Body of pancreas (tissue), 4 donors: ENCODE data around the gene TNS4.

ENCODE experiments used
- POLR2A ChIP-seq, 3 donors: fragments of 450-650 bp; IDR thresholded peaks; one replicate each; pipeline ENCODE4 v1.6.1; 2016; ENCODE audit warnings: antibody characterized with exemption in 3 of 3, mild to moderate bottlenecking in 2 of 3
- TF ChIP-seq, protein P1 (sequence below), 7 experiments: fragments of 450-650 bp in 4 of 7; fragments of 200-600 bp in 3 of 7; sonication (generic) in 3 of 7; IDR thresholded peaks; one replicate each; pipeline ENCODE4 v1.5.1; 2016 to 2019; ENCODE audit warnings: antibody characterized with exemption in 7 of 7

DNA sequence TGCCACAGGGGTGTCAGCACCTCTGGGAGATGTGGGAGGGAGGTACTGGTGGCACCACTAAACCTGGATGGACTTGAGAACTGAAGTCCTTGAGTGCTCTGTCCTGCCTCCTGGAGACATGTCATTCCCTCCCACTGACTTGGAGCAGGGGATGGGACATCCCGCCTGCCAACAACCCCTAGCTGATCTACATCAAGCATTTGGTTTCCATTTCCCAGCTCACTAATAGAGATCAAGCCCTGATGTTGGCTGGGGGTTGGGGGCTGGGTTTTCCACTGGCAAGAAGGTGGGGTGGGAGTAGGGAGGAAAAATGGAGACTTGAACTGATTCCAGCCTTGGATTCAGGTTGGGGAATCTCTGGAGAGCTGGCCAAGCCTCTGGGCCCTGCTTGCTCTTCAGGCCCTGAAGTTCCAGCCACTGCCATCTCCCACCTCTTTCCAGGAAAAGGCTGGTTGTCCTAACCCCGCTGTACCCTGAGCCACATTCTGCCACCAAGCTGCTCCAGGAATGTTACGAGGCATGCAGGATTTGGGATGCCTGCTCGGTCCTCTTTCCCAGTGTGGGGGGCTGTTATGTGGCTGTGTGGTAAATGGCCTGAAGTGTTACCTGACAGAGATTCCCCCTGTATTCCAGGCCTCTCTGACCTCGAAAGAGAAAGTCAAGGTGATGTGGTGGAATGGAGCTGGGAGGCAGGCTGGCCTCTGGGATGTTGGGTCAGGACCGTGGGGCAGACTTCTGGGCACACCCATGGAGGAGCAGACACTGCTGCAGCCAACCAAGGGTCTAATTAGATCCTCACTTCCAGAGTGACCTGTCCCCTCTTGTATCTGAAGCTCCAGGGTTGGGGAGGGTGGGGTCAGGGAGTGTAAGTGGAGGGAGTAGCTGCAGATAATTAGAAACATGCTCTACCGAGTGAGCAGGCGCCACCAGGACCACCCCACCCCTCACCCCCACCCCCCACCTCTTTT is 41.5 kb downstream of the TNS4 start:
- TF ChIP-seq, protein P1, sequence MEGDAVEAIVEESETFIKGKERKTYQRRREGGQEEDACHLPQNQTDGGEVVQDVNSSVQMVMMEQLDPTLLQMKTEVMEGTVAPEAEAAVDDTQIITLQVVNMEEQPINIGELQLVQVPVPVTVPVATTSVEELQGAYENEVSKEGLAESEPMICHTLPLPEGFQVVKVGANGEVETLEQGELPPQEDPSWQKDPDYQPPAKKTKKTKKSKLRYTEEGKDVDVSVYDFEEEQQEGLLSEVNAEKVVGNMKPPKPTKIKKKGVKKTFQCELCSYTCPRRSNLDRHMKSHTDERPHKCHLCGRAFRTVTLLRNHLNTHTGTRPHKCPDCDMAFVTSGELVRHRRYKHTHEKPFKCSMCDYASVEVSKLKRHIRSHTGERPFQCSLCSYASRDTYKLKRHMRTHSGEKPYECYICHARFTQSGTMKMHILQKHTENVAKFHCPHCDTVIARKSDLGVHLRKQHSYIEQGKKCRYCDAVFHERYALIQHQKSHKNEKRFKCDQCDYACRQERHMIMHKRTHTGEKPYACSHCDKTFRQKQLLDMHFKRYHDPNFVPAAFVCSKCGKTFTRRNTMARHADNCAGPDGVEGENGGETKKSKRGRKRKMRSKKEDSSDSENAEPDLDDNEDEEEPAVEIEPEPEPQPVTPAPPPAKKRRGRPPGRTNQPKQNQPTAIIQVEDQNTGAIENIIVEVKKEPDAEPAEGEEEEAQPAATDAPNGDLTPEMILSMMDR (IDR thresholded peaks at IDR 0.05) = no peak
- TF ChIP-seq POLR2A (IDR thresholded peaks at IDR 0.05) = no peak
